GM23338 (cell line): ENCODE data around the gene KISS1R.

ENCODE experiments used
- CREB1 ChIP-seq: fragments of 250-450 bp; sonication (Bioruptor Pico); IDR thresholded peaks from 2 replicates; pipeline ENCODE4 v1.5.0; 2020; ENCODE audit warnings: low read depth, mild to moderate bottlenecking, moderate library complexity
- EZH2 ChIP-seq: fragments of 200-600 bp; sonication (generic); IDR thresholded peaks from one replicate; pipeline ENCODE4 v1.8.0; 2017; ENCODE audit warnings: antibody characterized with exemption, mild to moderate bottlenecking, low read depth; ENCODE audit not compliant: unreplicated experiment
- POLR2AphosphoS5 ChIP-seq: IDR thresholded peaks from 2 replicates; pipeline ENCODE4 v1.6.1; 2016; ENCODE audit warnings: antibody characterized with exemption, low read depth
- REST ChIP-seq: IDR thresholded peaks from one replicate; pipeline ENCODE4 v1.6.1; 2018; ENCODE audit warnings: antibody characterized with exemption; ENCODE audit not compliant: unreplicated experiment
- TF ChIP-seq, protein P1 (sequence below), 2 experiments: fragments of 200-600 bp in 1 of 2; sonication (generic) in 1 of 2; conservative IDR thresholded peaks; 2 replicates each; pipeline versions ENCODE4 v1.5.1 to v1.6.1; 2016 to 2017; ENCODE audit warnings: antibody characterized with exemption in 2 of 2, low read depth in 2 of 2, mild to moderate bottlenecking in 2 of 2, moderate library complexity in 1 of 2

DNA sequence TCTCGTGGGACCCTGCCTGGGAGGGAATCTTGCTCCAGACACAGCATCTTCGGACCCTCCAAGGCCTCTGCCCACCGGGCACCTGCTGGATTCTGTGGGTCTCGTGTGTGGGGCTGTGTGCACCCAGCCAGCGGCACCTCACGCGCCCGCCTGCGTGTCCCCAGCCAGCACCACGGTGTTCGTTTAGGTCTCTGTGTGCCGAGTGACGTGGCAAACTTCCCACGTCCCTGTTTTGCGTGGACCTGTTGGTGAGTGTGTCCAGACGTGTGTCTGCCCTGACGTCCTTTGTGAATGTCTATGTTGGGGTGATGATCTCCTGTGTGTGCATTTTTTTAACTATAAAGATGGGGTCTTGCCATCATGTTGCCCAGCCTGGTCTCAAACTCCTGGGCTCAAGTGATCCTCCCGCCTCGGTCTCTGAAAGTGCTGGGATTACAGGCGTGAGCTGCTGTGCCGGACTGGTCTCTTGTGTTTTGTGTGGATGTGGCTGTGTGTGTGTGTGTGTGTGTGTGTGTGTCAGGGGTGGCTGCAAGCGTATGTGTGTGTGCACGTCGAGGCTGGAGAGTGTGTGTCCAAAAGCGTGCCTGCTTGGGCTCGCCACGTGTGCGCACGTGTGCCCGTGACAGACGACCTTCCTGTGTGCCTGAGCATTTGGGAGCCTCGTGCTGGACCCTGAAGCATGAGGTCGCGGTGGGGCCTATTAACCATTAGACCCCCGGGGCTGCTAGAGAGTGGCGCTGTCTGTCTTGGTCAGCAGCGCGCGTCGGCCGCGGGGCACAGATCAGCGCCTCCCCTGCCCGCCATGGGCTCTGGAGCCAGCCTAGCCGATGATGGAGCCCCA lies 24.4 kb downstream of the KISS1R start:
- TF ChIP-seq, protein P1, sequence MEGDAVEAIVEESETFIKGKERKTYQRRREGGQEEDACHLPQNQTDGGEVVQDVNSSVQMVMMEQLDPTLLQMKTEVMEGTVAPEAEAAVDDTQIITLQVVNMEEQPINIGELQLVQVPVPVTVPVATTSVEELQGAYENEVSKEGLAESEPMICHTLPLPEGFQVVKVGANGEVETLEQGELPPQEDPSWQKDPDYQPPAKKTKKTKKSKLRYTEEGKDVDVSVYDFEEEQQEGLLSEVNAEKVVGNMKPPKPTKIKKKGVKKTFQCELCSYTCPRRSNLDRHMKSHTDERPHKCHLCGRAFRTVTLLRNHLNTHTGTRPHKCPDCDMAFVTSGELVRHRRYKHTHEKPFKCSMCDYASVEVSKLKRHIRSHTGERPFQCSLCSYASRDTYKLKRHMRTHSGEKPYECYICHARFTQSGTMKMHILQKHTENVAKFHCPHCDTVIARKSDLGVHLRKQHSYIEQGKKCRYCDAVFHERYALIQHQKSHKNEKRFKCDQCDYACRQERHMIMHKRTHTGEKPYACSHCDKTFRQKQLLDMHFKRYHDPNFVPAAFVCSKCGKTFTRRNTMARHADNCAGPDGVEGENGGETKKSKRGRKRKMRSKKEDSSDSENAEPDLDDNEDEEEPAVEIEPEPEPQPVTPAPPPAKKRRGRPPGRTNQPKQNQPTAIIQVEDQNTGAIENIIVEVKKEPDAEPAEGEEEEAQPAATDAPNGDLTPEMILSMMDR (conservative IDR thresholded peaks at IDR 0.05; ENCODE audit: low read depth in 2 of 2), result no peak
- no peak for TF ChIP-seq REST
- no peak for TF ChIP-seq POLR2AphosphoS5
- no peak for TF ChIP-seq CREB1 (CRISPR knock-in tag)
- no peak for TF ChIP-seq EZH2
